HG03571 (cell line): ENCODE results near the gene YARS1.

Experiments
- ATAC-seq: cut with Tn5 transposase; IDR thresholded peaks from one replicate; pipeline ENCODE4 v1.9.1; 2021; ENCODE audit not compliant: unreplicated experiment

The YARS1 gene

GRCh38 chr1:32766328-32766972 is 50.7 kb downstream of the YARS1 start:
- no peak for ATAC-seq

GRCh38 chr1:32765570-32766327 is 51.4 kb downstream of the YARS1 start:
- no peak for ATAC-seq

GRCh38 chr1:32764826-32765569 is 52.2 kb downstream of the YARS1 start:
- ATAC-seq = no peak

GRCh38 chr1:32763221-32763620 is 53.9 kb downstream of the YARS1 start:
- no peak for ATAC-seq

GRCh38 chr1:32761936-32762335 is 55.2 kb downstream of the YARS1 start:
- no peak for ATAC-seq

- no peak for ATAC-seq
Measured at GRCh38 chr1:32761253-32761877, 55.8 kb downstream of the YARS1 start.

GRCh38 chr1:32759997-32760623 is 57.0 kb downstream of the YARS1 start:
- ATAC-seq = no peak

- no peak for ATAC-seq
Measured at GRCh38 chr1:32759521-32759981, 57.6 kb downstream of the YARS1 start.

GRCh38 chr1:32758795-32759430 is 58.2 kb downstream of the YARS1 start:
- ATAC-seq = no peak

GRCh38 chr1:32758177-32758794 is 58.9 kb downstream of the YARS1 start:
- no peak for ATAC-seq

GRCh38 chr1:32757213-32757895 is 59.8 kb downstream of the YARS1 start:
- ATAC-seq = no peak

GRCh38 chr1:32755810-32756159 is 61.4 kb downstream of the YARS1 start:
- ATAC-seq = no peak

GRCh38 chr1:32755098-32755809 is 61.9 kb downstream of the YARS1 start:
- no peak for ATAC-seq

GRCh38 chr1:32754317-32755097 is 62.7 kb downstream of the YARS1 start:
- no peak for ATAC-seq

GRCh38 chr1:32753532-32754316 is 63.4 kb downstream of the YARS1 start:
- ATAC-seq = peak; percentile 55

GRCh38 chr1:32749771-32750170 is 67.4 kb downstream of the YARS1 start:
- ATAC-seq = no peak

GRCh38 chr1:32749332-32749731 is 67.8 kb downstream of the YARS1 start:
- ATAC-seq = no peak
